ENCODE data around the gene CASK. TPM values are rescaled to one million over a fixed set of nuclear protein-coding genes. Genes with fewer than 3 reads are reported as not detected.

Gene CASK
- total RNA-seq, 2 experiments from 2014 or later, result 27.9 to 28.4 TPM

- CTCF ChIA-PET, result no interaction called here
- POLR2A ChIA-PET, result no interaction called here
Measured at GRCh38 chrX:41604177-41604576, 319.2 kb downstream of the CASK start.

- ChIA-PET POLR2A (no interaction called here), CTCF (no interaction called here)
Measured at GRCh38 chrX:41603596-41603995, 319.8 kb downstream of the CASK start.

GRCh38 chrX:41602816-41603345, 320.5 kb downstream of the CASK start:
- ChIA-PET CTCF (no interaction called here), POLR2A (no interaction called here)

- CTCF ChIA-PET, result no interaction called here
- POLR2A ChIA-PET, result no interaction called here
Measured at GRCh38 chrX:41600291-41600690, 323.1 kb downstream of the CASK start.

- ChIA-PET POLR2A (no interaction called here), CTCF (no interaction called here)
Measured at GRCh38 chrX:41599507-41599906, 323.8 kb downstream of the CASK start.

GRCh38 chrX:41596596-41596995, 326.8 kb downstream of the CASK start:
- CTCF ChIA-PET, result no interaction called here
- POLR2A ChIA-PET, result no interaction called here

- POLR2A ChIA-PET, result no interaction called here
- CTCF ChIA-PET, result no interaction called here
Measured at GRCh38 chrX:41594634-41595033, 328.7 kb downstream of the CASK start.

GRCh38 chrX:41591906-41592305, 331.4 kb downstream of the CASK start:
- ChIA-PET CTCF (no interaction called here), POLR2A (no interaction called here)

GRCh38 chrX:41590641-41591040, 332.7 kb downstream of the CASK start:
- ChIA-PET POLR2A (no interaction called here), CTCF (no interaction called here)

- ChIA-PET CTCF (no interaction called here), POLR2A (no interaction called here)
Measured at GRCh38 chrX:41589634-41590270, 333.6 kb downstream of the CASK start.

GRCh38 chrX:41588271-41588670, 335.1 kb downstream of the CASK start:
- ChIA-PET POLR2A (no interaction called here), CTCF (no interaction called here)

- ChIA-PET CTCF (interaction anchor here (1.3 kb wide), 1 partner anchor 138 kb away, joined by 3 read pairs; no protein-coding TSS in a partner anchor), POLR2A (no interaction called here)
Measured at GRCh38 chrX:41580423-41581064, 342.8 kb downstream of the CASK start.

GRCh38 chrX:41563876-41564275, 359.5 kb downstream of the CASK start:
- ChIA-PET POLR2A (no interaction called here), CTCF (interaction anchor here (0.7 kb wide), 1 partner anchor 22 kb away, joined by 5 read pairs; no protein-coding TSS in a partner anchor)

- CTCF ChIA-PET, result no interaction called here
- POLR2A ChIA-PET, result no interaction called here
Measured at GRCh38 chrX:41561045-41561444, 362.3 kb downstream of the CASK start.

- ChIA-PET POLR2A (no interaction called here), CTCF (no interaction called here)
Measured at GRCh38 chrX:41559235-41560052, 363.9 kb downstream of the CASK start.

- ChIA-PET POLR2A (no interaction called here), CTCF (interaction anchor here (0.6 to 1.0 kb wide), 2 partner anchors 202 to 218 kb away, joined by 3 to 4 read pairs; no protein-coding TSS in a partner anchor)
Measured at GRCh38 chrX:41558531-41558930, 364.8 kb downstream of the CASK start.

GRCh38 chrX:41556958-41557357, 366.4 kb downstream of the CASK start:
- CTCF ChIA-PET, result no interaction called here
- POLR2A ChIA-PET, result no interaction called here

GRCh38 chrX:41553688-41554087, 369.7 kb downstream of the CASK start:
- CTCF ChIA-PET, result no interaction called here
- POLR2A ChIA-PET, result no interaction called here

- ChIA-PET CTCF (no interaction called here), POLR2A (no interaction called here)
Measured at GRCh38 chrX:41548411-41548810, 374.9 kb downstream of the CASK start.

GRCh38 chrX:41543668-41544067, 379.7 kb downstream of the CASK start:
- POLR2A ChIA-PET, result no interaction called here
- CTCF ChIA-PET, result no interaction called here

GRCh38 chrX:41543025-41543424, 380.3 kb downstream of the CASK start:
- ChIA-PET CTCF (no interaction called here), POLR2A (no interaction called here)
